ENCODE measurements around the gene TRMT61B. TPM values are rescaled to one million over a fixed set of nuclear protein-coding genes. Genes with fewer than 3 reads are reported as not detected.
A peak's percentile ranks its signal among the peaks of the same experiment; 100 is the strongest.

Gene TRMT61B
- total and polyA plus RNA-seq, 9 of the 15 experiments (the other 6 are each of a cell fraction or from before 2014, with no cell fraction given): 13.2 to 28.3 (median 19.5) TPM

DNA sequence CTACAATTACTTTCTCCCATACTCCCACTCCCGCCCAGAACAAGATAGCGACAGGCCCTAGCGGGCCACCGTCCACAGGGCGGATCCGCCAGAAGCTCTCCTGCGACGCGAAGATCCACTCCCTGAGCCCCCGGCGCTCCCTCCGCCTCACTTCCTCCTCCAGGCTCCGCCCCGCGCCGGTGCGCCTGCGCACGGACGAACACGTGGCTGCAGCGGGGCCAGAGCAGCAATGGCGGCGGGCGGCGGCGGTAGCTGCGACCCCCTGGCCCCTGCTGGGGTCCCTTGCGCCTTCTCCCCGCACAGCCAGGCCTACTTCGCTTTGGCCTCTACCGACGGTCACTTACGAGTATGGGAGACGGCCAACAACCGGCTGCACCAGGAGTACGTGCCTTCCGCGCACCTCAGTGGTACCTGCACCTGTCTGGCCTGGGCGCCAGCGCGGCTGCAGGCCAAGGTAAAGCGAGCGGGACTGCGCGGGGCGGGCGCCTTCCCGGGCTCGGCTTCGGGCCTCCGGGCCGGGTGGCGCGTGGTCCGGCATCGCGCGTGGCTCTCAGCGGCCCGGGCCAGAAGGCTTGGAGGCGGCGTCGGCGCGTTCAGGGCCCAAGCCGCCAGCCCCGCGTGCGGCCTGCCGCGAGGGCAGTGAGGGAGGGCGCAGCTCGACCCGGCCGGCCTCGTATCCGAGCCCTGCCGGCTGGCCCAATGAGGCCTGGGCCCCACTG lies 24.5 kb upstream of the TRMT61B start, which contains the start of gene WDR43 (continued):
- TF ChIP-seq NCOR1 (IDR thresholded peaks at IDR 0.05): 0 out of 2 replicates have a peak, but pooled peaks have one; percentile 16
- peak; percentile 86 to 97 for TF ChIP-seq MAZ (CRISPR knock-in tag; conservative IDR thresholded peaks at IDR 0.05 in 1 of 2, IDR thresholded peaks at IDR 0.05 in 1 of 2)
- TF ChIP-seq ZFP30 (CRISPR knock-in tag; IDR thresholded peaks at IDR 0.05; ENCODE audit: borderline replicate concordance): no peak
- TF ChIP-seq TCF3 (CRISPR knock-in tag; IDR thresholded peaks at IDR 0.05): 0 out of 2 replicates have a peak, but pooled peaks have one; percentile 19
- TF ChIP-seq PHF20 (IDR thresholded peaks at IDR 0.05; ENCODE audit: partially characterized antibody): peak; percentile 76
- peak; percentile 68 for TF ChIP-seq CHD1 (IDR thresholded peaks at IDR 0.05; ENCODE audit: low read length)
- no peak for TF ChIP-seq SMC3 (conservative IDR thresholded peaks at IDR 0.05; ENCODE audit: insufficient read depth, low read depth, low read length)
- TF ChIP-seq IRF2 (CRISPR knock-in tag; IDR thresholded peaks at IDR 0.05): no peak; the same call in 1 of the 2 replicates
- TF ChIP-seq, protein P1, sequence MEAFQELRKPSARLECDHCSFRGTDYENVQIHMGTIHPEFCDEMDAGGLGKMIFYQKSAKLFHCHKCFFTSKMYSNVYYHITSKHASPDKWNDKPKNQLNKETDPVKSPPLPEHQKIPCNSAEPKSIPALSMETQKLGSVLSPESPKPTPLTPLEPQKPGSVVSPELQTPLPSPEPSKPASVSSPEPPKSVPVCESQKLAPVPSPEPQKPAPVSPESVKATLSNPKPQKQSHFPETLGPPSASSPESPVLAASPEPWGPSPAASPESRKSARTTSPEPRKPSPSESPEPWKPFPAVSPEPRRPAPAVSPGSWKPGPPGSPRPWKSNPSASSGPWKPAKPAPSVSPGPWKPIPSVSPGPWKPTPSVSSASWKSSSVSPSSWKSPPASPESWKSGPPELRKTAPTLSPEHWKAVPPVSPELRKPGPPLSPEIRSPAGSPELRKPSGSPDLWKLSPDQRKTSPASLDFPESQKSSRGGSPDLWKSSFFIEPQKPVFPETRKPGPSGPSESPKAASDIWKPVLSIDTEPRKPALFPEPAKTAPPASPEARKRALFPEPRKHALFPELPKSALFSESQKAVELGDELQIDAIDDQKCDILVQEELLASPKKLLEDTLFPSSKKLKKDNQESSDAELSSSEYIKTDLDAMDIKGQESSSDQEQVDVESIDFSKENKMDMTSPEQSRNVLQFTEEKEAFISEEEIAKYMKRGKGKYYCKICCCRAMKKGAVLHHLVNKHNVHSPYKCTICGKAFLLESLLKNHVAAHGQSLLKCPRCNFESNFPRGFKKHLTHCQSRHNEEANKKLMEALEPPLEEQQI (IDR thresholded peaks at IDR 0.05): 0 out of 2 replicates have a peak, but pooled peaks have one; percentile 49
